GM19395 (cell line): ENCODE data around the gene CCT3.
A peak's percentile ranks its signal among the peaks of the same experiment; 100 is the strongest.
"Not testable (repeated sequence)": the region's sequence is repeated elsewhere in the genome, so short reads cannot be mapped to it uniquely, and the experiment has no call there.

Experiments used
- ATAC-seq: cut with Tn5 transposase; IDR thresholded peaks from one replicate; pipeline ENCODE4 v1.9.1; 2021; ENCODE audit warnings: mild to moderate bottlenecking, moderate library complexity; ENCODE audit not compliant: unreplicated experiment

The CCT3 gene

GRCh38 chr1:156368889-156369684 is 31.0 kb upstream of the CCT3 start, which contains the start of gene RHBG:
RHBG (plus strand) TSS chr1:156369211; CDS start chr1:156369250, 39 bp downstream.
- no peak for ATAC-seq

- no peak for ATAC-seq
These were observed 30.1 kb upstream of the CCT3 start for GRCh38 chr1:156368157-156368658.

- no peak for ATAC-seq
These were observed 29.5 kb upstream of the CCT3 start for GRCh38 chr1:156367383-156368156.

- ATAC-seq: no peak
These were observed 28.5 kb upstream of the CCT3 start for GRCh38 chr1:156366378-156367166.

GRCh38 chr1:156365754-156366153 is 27.7 kb upstream of the CCT3 start:
- ATAC-seq: no peak

GRCh38 chr1:156360534-156360933 is 22.4 kb upstream of the CCT3 start:
- no peak for ATAC-seq

GRCh38 chr1:156359973-156360372 is 21.9 kb upstream of the CCT3 start:
- no peak for ATAC-seq

- ATAC-seq: no peak
These were observed 21.2 kb upstream of the CCT3 start for GRCh38 chr1:156359249-156359648.

GRCh38 chr1:156358641-156359040 is 20.5 kb upstream of the CCT3 start:
- ATAC-seq: no peak

- no peak for ATAC-seq
These were observed 19.9 kb upstream of the CCT3 start for GRCh38 chr1:156357977-156358376.

- peak; percentile 57 for ATAC-seq
These were observed 18.9 kb upstream of the CCT3 start for GRCh38 chr1:156356875-156357534.

- no peak for ATAC-seq
These were observed 18.3 kb upstream of the CCT3 start for GRCh38 chr1:156356262-156356874.

- not testable (repeated sequence) for ATAC-seq
These were observed 14.4 kb upstream of the CCT3 start for GRCh38 chr1:156352481-156352880.

- ATAC-seq: no peak
These were observed 9.2 kb upstream of the CCT3 start for GRCh38 chr1:156347331-156347730.

GRCh38 chr1:156346636-156347035 is 8.5 kb upstream of the CCT3 start:
- no peak for ATAC-seq

- not testable (repeated sequence) for ATAC-seq
These were observed 7.9 kb upstream of the CCT3 start for GRCh38 chr1:156346035-156346434.

- ATAC-seq: no peak
These were observed 6.3 kb upstream of the CCT3 start for GRCh38 chr1:156344409-156344808.

GRCh38 chr1:156342166-156342955 is 4.3 kb upstream of the CCT3 start:
- no peak for ATAC-seq

GRCh38 chr1:156337888-156338179 is 258 bp downstream of the CCT3 start:
- ATAC-seq: no peak
